HCT116 (cell line): ENCODE results near the gene INPP5D.

Experiments
- CBX3 ChIP-seq: IDR thresholded peaks from 2 replicates; pipeline ENCODE4 v1.6.1; 2012; ENCODE audit warnings: low read depth
- CTCF ChIP-seq, 3 experiments: fragments of 200-600 bp in 1 of 3; sonication (generic) in 1 of 3; IDR thresholded peaks in 2 of 3; conservative IDR thresholded peaks in 1 of 3; 2 replicates each; pipeline ENCODE4 v1.5.1; 2012 to 2017; ENCODE audit warnings: low read depth in 2 of 3, low read length in 2 of 3, antibody characterized with exemption in 1 of 3, borderline replicate concordance in 1 of 3, control low read depth in 1 of 3, mild to moderate bottlenecking in 1 of 3, mixed read lengths in 1 of 3, mixed run types in 1 of 3, moderate library complexity in 1 of 3; ENCODE audit not compliant: insufficient read depth in 1 of 3
- EGR1 ChIP-seq: IDR thresholded peaks from 2 replicates; pipeline ENCODE4 v1.6.1; 2012; ENCODE audit warnings: low read depth
- ELF1 ChIP-seq: IDR thresholded peaks from 2 replicates; pipeline ENCODE4 v1.6.1; 2012; ENCODE audit warnings: low read depth, borderline replicate concordance
- EZH2 ChIP-seq: fragments of 200-600 bp; sonication (generic); IDR thresholded peaks from 2 replicates; pipeline ENCODE4 v1.6.1; 2017; ENCODE audit warnings: antibody characterized with exemption, mixed run types
- EZH2phosphoT487 ChIP-seq: fragments of 200-600 bp; IDR thresholded peaks from 2 replicates; pipeline ENCODE4 v1.6.1; 2018; ENCODE audit warnings: antibody characterized with exemption, borderline replicate concordance
- MAX ChIP-seq: IDR thresholded peaks from 2 replicates; pipeline ENCODE4 v1.6.1; 2012
- POLR2A ChIP-seq: IDR thresholded peaks from 2 replicates; pipeline ENCODE4 v1.7.0; 2011; ENCODE audit warnings: borderline replicate concordance; ENCODE audit not compliant: insufficient read depth, insufficient read length; ENCODE audit errors: extremely low read depth
- POLR2AphosphoS5 ChIP-seq: IDR thresholded peaks from 2 replicates; pipeline ENCODE4 v1.6.1; 2011; ENCODE audit warnings: mild to moderate bottlenecking, low read depth, low read length, moderate library complexity
- RAD21 ChIP-seq: IDR thresholded peaks from 2 replicates; pipeline ENCODE4 v1.6.1; 2012; ENCODE audit warnings: low read depth, mild to moderate bottlenecking
- SP1 ChIP-seq: IDR thresholded peaks from 2 replicates; pipeline ENCODE4 v1.6.1; 2012; ENCODE audit warnings: low read depth
- TCF7L2 ChIP-seq: IDR thresholded peaks from 2 replicates; pipeline ENCODE4 v1.7.0; 2011; ENCODE audit warnings: borderline replicate concordance, inconsistent platforms; ENCODE audit not compliant: insufficient read depth, insufficient read length; ENCODE audit errors: extremely low read depth
- YY1 ChIP-seq: IDR thresholded peaks from 2 replicates; pipeline ENCODE4 v1.6.1; 2011; ENCODE audit warnings: low read length, low read depth, moderate library complexity, mild to moderate bottlenecking; ENCODE audit not compliant: insufficient replicate concordance; ENCODE audit errors: extremely low read depth
- ZNF274 ChIP-seq: fragments of 200-500 bp; sonication (Bioruptor generic); IDR thresholded peaks from 2 replicates; pipeline ENCODE4 v1.6.1; 2014; ENCODE audit warnings: mild to moderate bottlenecking, low read depth, low read length, inconsistent platforms

GRCh38 chr2:233137040-233137439 lies 76.9 kb downstream of the INPP5D start:
- no peak for TF ChIP-seq CTCF (IDR thresholded peaks at IDR 0.05 in 2 of 3, conservative IDR thresholded peaks at IDR 0.05 in 1 of 3; ENCODE audit: borderline replicate concordance in 1 of 3, insufficient read depth in 1 of 3, low read depth in 2 of 3, low read length in 2 of 3)
- no peak for TF ChIP-seq EZH2phosphoT487
- no peak for TF ChIP-seq MAX
- TF ChIP-seq POLR2A, result no peak
- TF ChIP-seq EZH2, result no peak
- no peak for TF ChIP-seq TCF7L2
- no peak for TF ChIP-seq EGR1
- no peak for TF ChIP-seq YY1
- no peak for TF ChIP-seq CBX3
- no peak for TF ChIP-seq ELF1
- no peak for TF ChIP-seq ZNF274
- no peak for TF ChIP-seq POLR2AphosphoS5
- no peak for TF ChIP-seq RAD21
- no peak for TF ChIP-seq SP1
